ENCODE data around the gene ALKBH5. TPM values are rescaled to one million over a fixed set of nuclear protein-coding genes. Genes with fewer than 3 reads are reported as not detected.

The ALKBH5 gene
- total RNA-seq, 1 donor from 2014 or later = 45.3 TPM

Other genes starting within 250 kb of the ALKBH5 start
- 78.3 TPM for gene TOM1L2, start 211.4 kb upstream of the ALKBH5 start, total RNA-seq
- 0.56 TPM for gene DRC3, start 211.0 kb upstream of the ALKBH5 start, total RNA-seq
- gene ATPAF2, start 144.7 kb upstream of the ALKBH5 start, total RNA-seq = 24.2 TPM
- 8.4 TPM for gene GID4, start 144.4 kb upstream of the ALKBH5 start, total RNA-seq
- 29.4 TPM for gene DRG2, start 95.9 kb upstream of the ALKBH5 start, total RNA-seq
- 0.44 TPM for gene MYO15A, start 75.1 kb upstream of the ALKBH5 start, total RNA-seq
- gene LLGL1, start 41.8 kb downstream of the ALKBH5 start, total RNA-seq = 17.6 TPM
- 210 TPM for gene FLII, start 74.9 kb downstream of the ALKBH5 start, total RNA-seq
- 6.3 TPM for gene MIEF2, start 76.8 kb downstream of the ALKBH5 start, total RNA-seq
- 23.8 TPM for gene TOP3A, start 131.2 kb downstream of the ALKBH5 start, total RNA-seq
- gene SMCR8, start 131.5 kb downstream of the ALKBH5 start, total RNA-seq = 8.6 TPM
- gene SHMT1, start 179.7 kb downstream of the ALKBH5 start, total RNA-seq = 67.1 TPM
- gene EVPLL, start 193.9 kb downstream of the ALKBH5 start, total RNA-seq = 5.3 TPM

Data from esophagus mucosa (tissue), 1 donor.